ENCODE results near the gene MRPL10.

The MRPL10 gene

DNA sequence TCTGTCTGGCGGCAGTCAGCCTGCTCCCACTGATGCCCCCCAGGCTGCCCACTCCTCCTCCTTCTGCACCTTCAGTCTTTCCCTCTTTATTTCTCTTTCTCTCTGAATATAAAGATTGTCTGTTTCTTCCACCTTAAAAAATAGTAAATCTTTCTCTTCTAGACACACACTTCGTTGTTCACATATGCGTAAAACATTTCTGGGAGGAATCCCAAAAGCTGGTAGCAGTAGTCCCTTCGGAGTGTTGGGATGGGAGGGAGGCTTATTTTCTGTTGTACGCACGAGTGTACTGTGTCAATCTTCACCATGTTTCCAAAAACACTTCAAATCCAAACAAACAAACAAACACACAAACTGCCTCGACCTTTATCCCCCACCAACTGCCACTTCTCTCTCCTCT is 19.6 kb downstream of the MRPL10 start:
- DNase-seq = no peak

DNA sequence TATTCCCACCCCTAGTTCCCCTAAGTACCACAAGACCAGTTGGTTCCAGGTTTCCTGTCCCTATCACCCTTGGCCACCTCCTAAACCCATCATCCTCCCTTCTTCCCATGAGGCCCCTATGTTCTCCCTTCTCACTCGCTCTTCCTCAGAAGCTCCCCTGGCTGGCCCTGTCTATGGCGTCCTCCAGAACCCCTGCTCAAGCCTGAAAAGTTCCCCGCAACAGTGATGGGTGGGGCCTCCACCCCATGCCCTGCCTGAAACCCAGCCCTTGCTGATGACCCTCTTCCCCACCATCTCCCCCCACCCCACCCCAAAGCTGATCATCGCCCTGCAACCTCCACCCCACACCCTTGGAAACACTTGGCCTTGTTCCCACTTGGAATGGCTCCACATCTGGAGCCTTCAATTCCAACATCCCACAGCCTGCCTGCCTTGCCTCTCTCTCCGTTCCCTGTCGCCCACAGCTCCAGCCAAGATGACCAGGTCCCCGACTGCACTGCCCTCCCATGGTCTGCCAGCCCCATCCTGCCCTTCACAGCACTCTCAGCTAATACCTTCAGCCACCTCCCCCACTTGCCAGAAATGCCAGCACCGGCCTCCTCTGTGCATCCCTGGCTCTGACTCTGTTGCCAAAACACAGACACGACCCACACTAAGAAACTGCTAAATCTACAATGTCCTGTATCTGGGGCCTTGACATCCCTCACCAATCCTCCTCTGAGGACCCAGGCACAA is 20.3 kb downstream of the MRPL10 start:
- no peak for DNase-seq

DNA sequence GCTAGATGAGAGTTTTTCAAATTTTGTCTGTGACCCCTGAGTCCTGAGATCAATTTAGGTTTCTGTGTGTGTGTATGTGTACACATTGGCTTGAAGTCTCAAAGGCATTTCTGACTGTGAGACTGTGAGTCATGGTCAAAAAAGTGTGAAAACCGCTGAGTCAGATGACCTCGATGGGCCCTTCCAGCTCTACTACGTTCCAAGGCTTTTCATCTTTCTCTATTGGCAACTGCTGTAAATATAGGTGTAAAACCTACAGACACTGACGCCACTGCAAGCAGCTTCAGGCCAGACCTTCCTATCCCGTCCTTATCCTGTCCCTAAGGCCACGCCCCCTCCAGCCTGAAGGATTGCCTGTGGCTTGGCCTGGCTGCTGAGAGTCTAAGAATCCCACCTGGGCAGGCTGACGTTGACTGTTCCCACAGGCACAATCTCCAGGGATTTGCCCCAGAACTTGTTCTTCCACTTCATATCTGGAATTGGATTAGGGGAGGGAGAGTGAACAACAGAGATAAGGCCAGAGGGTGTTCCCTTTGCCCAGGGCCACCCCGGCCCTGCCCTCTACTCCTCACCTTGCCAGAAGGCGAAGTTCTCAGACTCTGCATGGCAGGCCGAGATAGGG is 21.0 kb downstream of the MRPL10 start:
- peak; percentile 75 for DNase-seq

DNA sequence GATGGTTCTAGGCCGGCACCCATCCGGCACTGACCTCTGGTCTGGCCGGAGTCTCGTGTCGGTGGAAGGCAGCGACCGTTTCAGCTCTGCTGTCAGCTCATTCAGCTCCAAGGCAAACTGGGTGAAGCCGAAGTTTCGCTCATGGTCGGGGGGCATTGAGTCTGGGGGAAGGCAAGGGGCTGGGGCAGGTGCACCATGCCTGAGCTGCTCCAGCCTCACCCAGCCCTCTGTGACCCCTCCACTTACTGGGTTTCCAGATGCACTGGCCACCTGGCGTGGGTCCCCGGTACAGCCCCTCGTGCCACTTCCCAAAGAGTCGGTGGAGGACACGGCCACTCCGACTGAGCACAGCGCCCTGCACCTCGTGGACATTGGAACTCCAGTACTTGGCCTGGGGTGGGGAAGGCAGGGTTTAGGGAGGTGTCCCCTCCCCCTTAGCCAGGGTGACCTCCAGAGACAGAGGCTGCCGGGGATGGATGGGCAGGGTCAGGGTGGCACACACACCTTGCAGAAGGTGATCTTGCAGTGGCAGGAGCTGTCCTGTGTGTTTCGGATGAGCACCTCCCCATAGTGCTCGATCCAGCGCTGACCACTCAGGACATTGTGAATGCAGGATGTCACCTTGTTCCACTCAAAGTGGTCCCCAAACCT is 22.4 kb downstream of the MRPL10 start:
- no peak for DNase-seq

DNA sequence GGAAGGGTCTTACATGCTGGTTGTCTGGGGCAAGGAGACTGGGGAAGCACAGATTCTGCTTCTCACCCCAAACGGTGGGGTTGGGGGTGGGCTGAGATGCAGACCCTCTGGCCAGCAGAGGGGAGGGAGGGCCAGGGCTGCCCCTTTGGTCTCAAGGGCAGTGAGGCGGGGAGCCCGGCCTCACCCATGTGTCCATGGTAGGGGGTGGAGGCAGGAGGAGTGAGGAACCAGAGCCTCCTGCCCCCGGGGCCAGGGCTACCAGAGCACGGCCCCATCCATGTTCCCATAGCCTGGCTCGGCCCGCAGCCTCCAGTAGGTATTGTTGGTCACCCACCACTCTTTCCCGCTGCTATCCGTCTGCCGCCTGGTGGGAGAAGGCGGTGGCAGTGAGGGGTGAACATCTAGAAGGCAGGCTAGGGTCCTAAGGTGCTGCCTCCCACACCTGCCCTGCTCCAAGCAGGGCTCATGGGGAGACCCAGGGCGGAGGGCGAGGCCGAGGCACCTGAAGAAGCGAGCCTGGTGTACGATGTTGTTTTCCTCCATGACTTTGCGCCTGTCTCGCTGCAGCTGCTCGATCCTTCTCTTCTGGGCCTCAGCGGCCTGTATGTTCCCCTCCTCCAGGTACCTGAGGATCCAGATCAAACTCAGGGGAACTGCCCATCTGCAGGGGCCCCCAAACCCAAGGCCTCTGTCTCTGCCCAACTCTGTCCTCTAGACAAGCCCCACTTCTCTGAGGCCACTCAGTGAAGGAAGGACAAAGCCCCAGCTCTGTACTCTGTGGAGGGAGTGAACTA is 23.1 kb downstream of the MRPL10 start:
- DNase-seq = no peak

DNA sequence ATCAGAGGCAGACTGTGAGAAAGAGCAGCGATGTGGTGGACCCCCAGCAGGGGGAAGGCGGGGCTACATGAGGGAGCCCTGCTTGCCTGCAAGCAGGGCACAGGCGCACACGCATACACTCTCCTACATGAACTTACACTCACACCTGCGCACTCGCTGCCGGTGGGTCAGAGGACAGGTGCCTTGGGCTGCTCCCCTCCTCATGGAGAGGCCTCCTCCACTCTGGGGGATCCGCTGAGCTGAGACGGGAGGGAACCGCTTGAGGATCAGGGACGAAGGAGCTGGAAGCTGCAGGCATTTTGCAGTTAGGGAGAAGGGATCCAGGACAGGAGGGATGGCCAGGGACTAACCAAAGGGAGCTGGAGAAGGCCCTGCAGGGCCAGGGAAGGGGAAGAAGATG is 23.9 kb downstream of the MRPL10 start:
- DNase-seq = no peak

DNA sequence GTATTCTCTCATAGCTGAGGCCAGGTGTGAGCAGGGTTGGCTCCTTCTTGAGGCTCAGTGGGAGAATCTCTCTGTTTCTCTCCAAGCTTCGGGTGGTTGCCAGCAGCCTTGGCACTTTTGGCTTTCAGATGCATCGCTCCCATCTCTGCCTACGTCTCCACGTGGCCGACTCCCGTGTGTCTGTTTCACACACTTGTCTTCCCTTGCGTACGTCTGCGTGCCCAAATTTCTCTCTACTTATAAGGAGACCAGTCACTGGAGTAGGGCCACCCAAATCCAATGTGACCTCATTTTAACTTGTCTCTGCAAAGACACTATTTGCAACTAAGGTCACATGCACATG is 24.5 kb downstream of the MRPL10 start:
- DNase-seq = no peak

DNA sequence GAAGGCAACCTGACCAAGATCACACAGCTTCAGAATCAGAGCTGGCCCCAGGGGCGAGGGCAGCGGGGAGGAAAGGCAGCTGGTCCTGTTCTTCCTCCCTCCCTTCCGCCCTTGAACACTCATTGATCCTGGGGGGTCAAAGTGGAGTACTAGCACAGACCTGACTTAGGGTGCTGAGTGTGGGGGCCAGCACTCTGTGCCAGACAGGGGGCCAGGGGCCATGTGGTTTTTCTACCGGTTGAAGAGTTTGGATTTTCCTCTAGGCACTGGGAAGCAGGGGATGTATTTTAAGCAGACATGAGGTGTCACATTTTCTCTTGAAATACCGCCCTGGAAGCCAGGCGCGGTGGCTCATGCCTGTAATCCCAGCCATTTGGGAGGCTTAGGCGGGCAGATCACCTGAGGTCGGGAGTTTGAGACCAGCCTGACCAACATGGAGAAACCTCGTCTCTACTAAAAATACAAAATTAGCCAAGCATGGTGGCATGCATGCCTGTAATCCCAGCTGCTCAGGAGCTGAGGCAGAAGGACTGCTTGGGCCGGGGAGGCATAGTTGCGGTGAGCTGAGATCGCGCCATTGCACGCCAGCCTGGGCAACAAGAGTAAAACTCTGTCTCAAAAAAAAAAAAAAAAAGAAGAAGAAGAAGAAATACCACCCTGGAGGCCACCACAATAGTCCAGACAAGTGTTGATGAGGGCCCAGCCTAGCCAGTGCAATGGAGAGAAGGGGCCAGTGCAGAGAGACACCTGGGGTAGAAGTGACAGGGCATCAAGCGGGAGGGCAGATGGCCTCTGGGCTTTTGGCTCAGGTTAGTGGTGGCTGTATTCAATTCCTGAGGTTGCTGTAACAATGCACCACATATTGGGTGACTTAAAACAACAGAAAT is 25.1 kb downstream of the MRPL10 start:
- no peak for DNase-seq

DNA sequence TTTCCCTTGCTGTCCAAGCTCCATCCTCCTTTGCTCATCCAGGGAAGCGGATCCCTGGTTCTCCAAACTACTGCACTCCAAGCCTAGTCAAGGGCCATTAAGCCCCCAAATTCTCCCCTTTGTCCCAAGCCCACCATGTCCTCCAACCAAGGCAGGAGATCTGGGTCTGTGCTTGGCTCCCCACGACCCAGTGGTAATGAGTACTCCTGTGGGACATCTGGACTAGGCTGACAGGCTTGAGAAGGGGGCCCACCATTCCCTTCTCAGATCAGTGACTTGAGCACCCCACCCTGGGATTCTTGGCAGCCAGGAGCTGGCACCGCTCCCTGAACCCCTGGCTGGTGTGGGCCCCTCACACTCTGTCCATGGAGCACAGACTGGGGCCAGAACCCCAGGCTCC is 26.9 kb downstream of the MRPL10 start:
- no peak for DNase-seq

DNA sequence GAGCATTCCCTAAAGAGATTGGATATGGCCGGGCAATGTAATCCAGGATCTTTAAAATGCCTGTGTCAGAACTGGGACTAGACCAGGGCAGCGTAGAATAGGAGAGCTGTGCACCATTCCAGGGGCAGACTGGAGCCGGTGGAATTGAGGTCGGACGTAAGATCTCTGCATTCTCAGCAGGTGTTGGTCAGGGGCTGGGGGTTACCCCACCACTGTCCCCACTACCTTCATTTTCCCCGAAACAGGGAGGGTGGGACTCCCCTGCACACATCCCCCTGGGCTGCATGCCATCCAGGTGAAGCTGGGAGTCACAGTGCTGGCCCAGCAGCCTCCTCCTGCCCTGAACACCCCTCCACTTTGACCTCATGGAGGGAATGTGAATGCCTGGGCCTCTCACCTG is 27.6 kb downstream of the MRPL10 start:
- no peak for DNase-seq

DNA sequence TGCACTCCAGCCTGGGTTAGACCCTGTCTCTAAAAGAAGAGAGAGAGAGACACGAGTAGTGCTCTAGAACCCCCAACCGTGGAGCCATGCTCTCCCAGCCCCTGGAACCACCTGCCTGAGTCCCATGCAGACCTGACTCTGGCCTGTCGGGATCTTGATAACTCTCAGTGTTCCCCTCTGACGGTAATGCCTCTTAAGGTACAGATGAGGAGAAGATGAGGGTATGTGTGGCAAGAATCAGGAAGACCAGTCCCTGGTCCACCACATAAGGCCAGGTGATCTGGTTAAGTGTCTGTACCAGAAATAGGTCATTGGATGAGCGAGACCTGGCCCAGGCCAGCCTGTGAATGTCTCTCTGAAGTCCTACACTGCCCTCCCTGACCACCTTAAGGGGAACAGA is 28.1 kb downstream of the MRPL10 start:
- DNase-seq = no peak

DNA sequence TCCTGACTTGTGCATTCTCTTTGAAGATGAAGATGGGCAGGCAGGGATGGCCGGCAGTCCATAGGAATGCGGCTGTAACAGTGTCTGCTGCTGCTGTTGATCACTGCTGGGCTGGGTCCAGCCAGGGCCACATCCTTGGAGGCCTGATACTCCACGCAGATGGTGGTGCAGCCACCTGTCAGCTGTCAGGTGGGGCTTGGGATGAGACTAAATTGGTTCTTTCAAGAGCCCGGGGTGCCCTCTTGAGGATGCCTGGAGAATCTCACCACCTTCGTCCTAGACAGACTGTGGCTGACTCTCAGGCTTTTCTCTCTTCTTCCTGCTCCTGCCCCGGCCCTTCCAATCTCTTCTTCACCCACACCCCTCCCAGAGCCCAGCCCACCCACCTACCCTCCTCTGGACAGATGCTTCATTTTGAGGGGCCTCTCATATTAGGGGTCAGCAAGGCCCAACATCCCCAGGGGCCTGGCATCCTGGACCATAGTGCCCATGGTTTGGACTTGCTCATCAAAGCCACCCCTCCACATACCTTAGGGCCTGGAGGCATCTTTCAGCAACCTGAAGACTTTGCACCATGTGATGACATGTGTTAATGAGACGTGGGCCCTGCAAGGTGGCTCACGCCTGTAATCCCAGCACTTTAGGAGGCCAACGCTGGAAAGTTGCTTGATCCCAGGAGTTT is 28.9 kb downstream of the MRPL10 start:
- DNase-seq = peak; percentile 33

DNA sequence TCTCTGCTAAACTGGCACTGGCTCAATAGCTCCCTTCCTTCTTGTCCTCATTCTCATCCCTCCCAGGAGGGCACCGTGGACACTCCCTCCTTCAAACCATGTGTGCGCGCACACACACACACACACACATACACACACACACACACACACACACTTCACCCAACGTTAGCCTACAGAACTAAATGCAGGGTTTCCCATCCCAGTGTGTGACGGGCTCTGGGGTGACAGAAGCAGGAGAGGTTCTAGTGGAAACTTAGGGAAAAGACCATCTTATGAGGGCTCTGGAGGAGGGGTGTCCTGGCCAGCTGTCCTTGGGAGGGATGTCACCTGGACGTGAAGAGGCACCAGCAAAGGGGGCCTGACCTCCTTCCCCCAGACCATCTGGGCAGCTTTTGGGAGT is 29.4 kb downstream of the MRPL10 start:
- no peak for DNase-seq

DNA sequence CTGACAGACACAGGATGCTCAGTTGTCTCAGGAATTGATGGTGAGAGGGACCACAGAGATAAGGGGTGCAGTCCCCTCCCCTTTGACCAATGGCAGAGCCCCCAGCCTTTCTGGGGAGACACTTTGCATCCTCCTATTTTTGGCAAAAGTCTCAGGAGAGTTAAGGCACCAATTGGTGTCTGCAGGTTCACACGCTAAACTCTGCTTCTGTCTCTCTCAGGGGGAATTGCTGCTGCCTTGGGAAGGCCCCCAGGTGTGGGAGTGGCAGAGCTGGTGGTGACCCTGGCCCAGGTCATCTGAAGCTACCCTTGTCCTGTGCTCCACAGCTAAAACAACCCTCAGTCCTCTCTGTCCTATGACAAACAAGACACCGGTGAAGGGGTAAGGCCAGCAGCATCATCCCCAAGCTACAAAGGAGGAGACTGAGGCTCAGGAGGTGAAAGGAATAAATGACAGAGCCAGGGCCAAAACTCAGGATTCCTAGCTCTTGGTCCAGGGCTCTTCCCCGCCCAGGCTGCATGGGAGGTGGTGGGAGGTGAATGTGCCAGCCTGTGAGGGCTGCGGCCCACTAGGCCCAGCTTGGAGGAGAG is 30.1 kb downstream of the MRPL10 start:
- DNase-seq = no peak

DNA sequence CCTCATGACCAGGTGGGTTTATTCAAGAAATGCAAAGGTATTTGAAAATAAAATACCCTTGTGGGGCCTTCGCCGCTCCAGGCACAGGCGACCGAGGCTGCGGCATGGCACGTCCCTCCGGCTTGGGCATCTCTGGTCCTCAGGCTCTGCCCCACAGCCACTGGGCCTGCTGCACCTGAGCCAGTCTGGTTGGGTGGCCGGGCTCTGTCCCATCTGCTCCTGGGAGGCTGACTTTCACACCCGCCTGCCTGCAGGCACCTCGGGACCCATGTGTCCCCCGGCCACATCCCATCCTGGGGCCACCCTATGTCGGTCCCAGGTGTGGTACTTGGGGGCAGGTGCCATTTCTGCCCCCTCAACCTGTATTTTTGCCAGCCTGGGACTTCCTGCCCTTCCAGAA is 30.7 kb downstream of the MRPL10 start:
- no peak for DNase-seq

DNA sequence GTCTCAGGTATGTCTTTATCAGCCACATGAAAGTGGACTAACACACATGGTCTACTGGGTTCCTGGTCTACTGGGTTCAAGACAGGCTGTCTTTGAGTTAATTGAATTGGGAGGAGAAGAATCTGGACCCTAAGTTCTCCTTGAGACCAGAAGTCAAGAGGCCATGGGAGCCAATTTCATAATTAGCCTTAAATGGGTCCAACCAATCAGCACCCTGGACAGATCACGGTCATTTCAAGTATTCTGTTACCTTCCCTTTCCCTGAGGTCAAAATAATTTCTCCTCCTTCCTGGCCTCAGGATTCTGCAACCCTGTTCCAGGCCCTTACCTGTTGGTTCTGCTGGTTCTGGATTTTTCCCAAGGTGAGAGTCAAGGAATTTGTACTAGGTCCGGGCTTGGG is 33.5 kb downstream of the MRPL10 start:
- no peak for DNase-seq

DNA sequence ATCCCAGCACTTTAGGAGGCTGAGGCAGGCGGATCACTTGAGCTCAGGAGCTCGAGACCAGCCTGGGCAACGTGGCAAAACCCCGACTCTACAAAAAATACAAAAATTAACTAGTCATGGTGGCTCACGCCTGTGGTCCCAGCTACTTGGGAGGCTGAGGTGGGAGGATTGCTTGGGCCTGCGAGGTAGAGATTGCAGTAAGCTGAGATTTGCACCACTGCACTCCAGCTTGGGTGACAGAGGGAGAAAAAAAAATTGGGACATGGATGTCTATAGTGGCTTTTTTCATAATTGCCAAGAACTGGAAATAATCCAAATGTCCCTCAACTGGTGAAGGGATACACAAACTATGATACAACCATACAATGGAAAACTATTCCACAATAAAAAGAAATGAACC is 38.4 kb downstream of the MRPL10 start:
- no peak for DNase-seq

DNA sequence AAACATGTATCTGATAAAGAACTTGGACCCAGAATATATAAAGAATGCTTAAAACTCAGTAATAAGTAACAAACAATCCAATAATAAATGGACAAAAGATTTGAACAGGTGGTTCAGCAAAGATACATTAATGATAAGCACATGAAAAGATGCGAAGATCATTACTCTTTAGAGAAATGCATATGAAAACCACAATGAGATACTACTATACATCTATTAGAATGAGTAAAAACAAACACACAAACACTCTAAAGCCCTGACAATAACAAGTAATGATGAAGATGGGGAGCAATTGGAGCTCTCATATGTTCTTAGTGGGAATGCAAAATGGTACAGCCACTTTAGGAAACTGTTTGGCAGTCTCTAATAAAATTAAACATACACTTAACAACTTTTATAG is 38.9 kb downstream of the MRPL10 start:
- no peak for DNase-seq

DNA sequence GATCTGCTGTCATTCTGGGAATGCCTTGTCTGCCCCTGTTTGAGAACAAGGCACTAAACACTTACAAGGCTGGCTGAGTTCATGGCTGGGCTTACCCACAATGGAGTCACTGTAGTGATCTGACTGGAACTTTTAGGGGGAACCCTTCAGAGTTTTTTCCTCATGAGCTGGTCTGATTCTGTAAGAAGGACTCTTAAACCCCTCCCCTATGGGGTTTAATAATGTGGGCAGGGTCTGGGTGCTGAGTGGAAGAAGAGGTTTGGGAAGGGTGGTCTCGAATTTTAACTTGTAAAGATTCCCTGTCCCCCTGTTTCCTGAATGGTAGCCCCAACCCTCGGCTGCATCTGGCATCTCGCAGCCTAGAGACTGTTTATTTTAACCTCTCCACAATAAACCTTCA is 40.3 kb downstream of the MRPL10 start:
- no peak for DNase-seq

DNA sequence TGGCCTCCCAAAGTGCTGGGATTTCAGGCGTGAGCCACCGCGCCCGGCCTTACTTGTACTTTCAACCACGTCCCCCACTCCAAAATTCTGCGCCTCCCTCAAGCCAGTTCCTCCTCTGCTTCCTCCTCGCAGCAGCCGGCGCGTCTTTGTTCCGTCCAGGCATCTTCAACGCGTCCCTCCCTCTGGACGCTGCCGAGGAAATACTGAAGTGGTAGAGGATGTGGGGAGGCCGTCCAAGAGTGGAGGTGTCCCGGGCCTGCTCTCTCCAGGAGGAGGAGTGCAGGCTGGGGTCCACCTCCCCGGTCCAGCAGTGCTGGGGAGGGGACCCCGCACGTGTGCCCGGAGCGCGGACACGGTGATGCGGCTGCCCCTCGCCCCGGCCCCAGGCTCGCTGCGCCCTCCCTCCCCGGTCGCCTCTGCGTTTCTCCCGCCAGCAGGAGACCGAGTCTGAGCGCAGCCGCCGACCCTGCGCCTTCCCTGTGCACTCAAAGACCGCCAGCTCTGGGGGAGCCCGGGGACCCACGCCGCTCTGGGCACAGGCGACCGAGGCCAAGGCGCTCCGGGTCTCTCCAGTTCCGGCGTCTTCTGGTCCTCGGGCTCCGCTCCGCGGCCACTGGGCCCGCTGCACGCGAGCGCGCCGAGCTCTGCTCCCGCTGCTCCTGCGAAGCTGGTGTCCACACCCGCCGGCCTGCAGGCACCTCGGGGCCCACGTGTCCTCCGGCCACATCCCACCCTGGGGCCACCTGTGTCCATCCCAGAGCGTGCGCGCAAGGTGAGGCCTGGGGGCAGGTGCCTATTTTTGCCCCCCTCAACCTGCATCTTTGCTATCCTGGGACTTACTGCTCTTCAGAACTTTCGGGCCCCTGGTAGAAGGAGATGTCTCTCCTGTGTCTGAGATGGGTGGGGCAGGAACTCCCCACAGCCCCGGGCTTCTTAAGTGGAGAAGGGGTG is 41.5 kb downstream of the MRPL10 start:
- no peak for DNase-seq
